Thyroid gland (tissue), 4 donors: Measurements from ENCODE around the gene PPP1R8. TPM values are rescaled to one million over a fixed set of nuclear protein-coding genes. Genes with fewer than 3 reads are reported as not detected.
A peak's percentile ranks its signal among the peaks of the same experiment; 100 is the strongest.

ENCODE experiments used
- DNase-seq, 2 donors: peaks; one replicate each; pipeline ENCODE4 v3.0.0-alpha.2; 2019
- H3K27ac ChIP-seq, 3 donors: fragments of 200-600 bp; sonication (generic); 1 replicate in 2 of 3; 2 replicates in 1 of 3; pipeline ENCODE4 v1.5.1; 2016 to 2019; ENCODE audit warnings: mild to moderate bottlenecking in 1 of 3, moderate library complexity in 1 of 3
- H3K27me3 ChIP-seq: fragments of 200-600 bp; sonication (generic); one replicate; pipeline ENCODE4 v1.5.1; 2019
- H3K36me3 ChIP-seq, 2 donors: fragments of 200-600 bp; sonication (generic); one replicate each; pipeline ENCODE4 v1.5.1; 2016 to 2019
- H3K4me1 ChIP-seq, 2 donors: fragments of 200-600 bp; sonication (generic); one replicate each; pipeline ENCODE4 v1.5.1; 2017 to 2019
- H3K4me3 ChIP-seq, 3 donors: fragments of 200-600 bp; sonication (generic); replicated peaks in 1 of 3; 1 replicate in 2 of 3; 2 replicates in 1 of 3; pipeline ENCODE4 v1.5.1; 2016; ENCODE audit warnings: mild to moderate bottlenecking in 1 of 3
- H3K9me3 ChIP-seq: fragments of 200-600 bp; sonication (generic); one replicate; pipeline ENCODE4 v1.5.1; 2017
- CTCF ChIP-seq, 6 experiments: fragments of 200-600 bp in 3 of 6; fragments of 450-650 bp in 3 of 6; sonication (generic) in 3 of 6; IDR thresholded peaks; one replicate each; pipeline ENCODE4 v1.5.1; 2016 to 2019; ENCODE audit warnings: antibody characterized with exemption in 6 of 6, mild to moderate bottlenecking in 2 of 6, inconsistent platforms in 1 of 6, moderate library complexity in 1 of 6
- POLR2A ChIP-seq, 2 donors: fragments of 450-650 bp; IDR thresholded peaks; one replicate each; pipeline ENCODE4 v1.6.1; 2017; ENCODE audit warnings: antibody characterized with exemption in 2 of 2, mild to moderate bottlenecking in 2 of 2, moderate library complexity in 1 of 2
- WGBS, 2 donors: methylation state at CpG; one replicate each; pipeline ENCODE4 v1.1.5; 2017; 5-methylcytosine and 5-hydroxymethylcytosine counted together
- intact Hi-C: fragments of 100-400 bp; cut with DNase I; formaldehyde crosslinking; loops from one replicate; pipeline ENCODE4 v1.15.1; 2023
- total RNA-seq, 4 donors: library from RNA; depleted of rRNA; stranded (reverse); fragments of >200 nt; gene quantifications; one replicate each; pipeline ENCODE4 v1.2.3, GENCODE V29; 2016

The PPP1R8 gene
- total RNA-seq, 4 donors from 2014 or later = 29.2 to 34.8 (median 33.1) TPM

GRCh38 chr1:27883536-27883935 is 53.0 kb downstream of the PPP1R8 start:
- TF ChIP-seq POLR2A (IDR thresholded peaks at IDR 0.05) (no peak), CTCF (IDR thresholded peaks at IDR 0.05) (no peak)
- 70 to 72% methylated on average over 13 of the region's 13 CpGs for WGBS, 2 donors

GRCh38 chr1:27884006-27884954 is 53.7 kb downstream of the PPP1R8 start:
- TF ChIP-seq POLR2A (IDR thresholded peaks at IDR 0.05) = no peak
- intact Hi-C loops = no loop called here
- H3K36me3 ChIP-seq = no peaks in the 10 kb centered on the region
- H3K27ac ChIP-seq = peak overlapping the region; percentile 8 to 49 (median 34)
- WGBS, 2 donors = 75 to 77% methylated on average over 23 to 24 of the region's 24 CpGs
- no peak overlapping the region for H3K4me3 ChIP-seq
- H3K4me1 ChIP-seq = peaks cover 0 to 14% of the 10 kb centered on the region in 2 donors
- no peaks in the 10 kb centered on the region for H3K9me3 ChIP-seq
- peak in 1 of 2 donors; percentile 49 for DNase-seq
- H3K27me3 ChIP-seq = no peaks in the 10 kb centered on the region

More at GRCh38 chr1:27883536-27883935, 53.0 kb downstream of the PPP1R8 start:
- intact Hi-C loops = no loop called here
- no peaks in the 10 kb centered on the region for H3K9me3 ChIP-seq
- no peaks in the 10 kb centered on the region for H3K36me3 ChIP-seq
- peaks cover 0 to 14% of the 10 kb centered on the region in 2 donors for H3K4me1 ChIP-seq
- no peaks in the 10 kb centered on the region for H3K27me3 ChIP-seq
- no peak overlapping the region for H3K4me3 ChIP-seq
- DNase-seq = no peak
- peak overlapping the region; percentile 8 to 49 (median 34) for H3K27ac ChIP-seq

GRCh38 chr1:27885114-27885528 is 54.5 kb downstream of the PPP1R8 start:
- no peaks in the 10 kb centered on the region for H3K27me3 ChIP-seq
- peak overlapping the region in 2 of 3 donors; percentile 49 to 51 for H3K27ac ChIP-seq
- H3K9me3 ChIP-seq = no peaks in the 10 kb centered on the region
- H3K4me3 ChIP-seq = no peak overlapping the region
- DNase-seq = no peak
- 91 to 94% methylated on average over 8 of the region's 8 CpGs for WGBS, 2 donors
- no peaks in the 10 kb centered on the region for H3K36me3 ChIP-seq
- peaks cover 0 to 14% of the 10 kb centered on the region in 2 donors for H3K4me1 ChIP-seq
- intact Hi-C loops = no loop called here
- TF ChIP-seq CTCF (IDR thresholded peaks at IDR 0.05) = no peak
- TF ChIP-seq POLR2A (IDR thresholded peaks at IDR 0.05) = no peak

GRCh38 chr1:27885621-27886352 is 55.2 kb downstream of the PPP1R8 start:
- WGBS, 2 donors = 90 to 94% methylated on average over 15 of the region's 15 CpGs
- intact Hi-C loops = no loop called here
- no peaks in the 10 kb centered on the region for H3K36me3 ChIP-seq

GRCh38 chr1:27886353-27886679 is 55.7 kb downstream of the PPP1R8 start:
- no peak for DNase-seq
- WGBS, 2 donors = 72 to 98% methylated on average over 2 of the region's 2 CpGs
- no peak overlapping the region for H3K4me3 ChIP-seq
- TF ChIP-seq POLR2A (IDR thresholded peaks at IDR 0.05) (no peak), CTCF (IDR thresholded peaks at IDR 0.05) (no peak)
- no peaks in the 10 kb centered on the region for H3K9me3 ChIP-seq
- H3K27ac ChIP-seq = no peak overlapping the region
- peaks cover 0 to under 1% of the 10 kb centered on the region in 2 donors for H3K36me3 ChIP-seq
- H3K27me3 ChIP-seq = no peaks in the 10 kb centered on the region
- intact Hi-C loops = no loop called here
- H3K4me1 ChIP-seq = peaks cover 0 to 19% of the 10 kb centered on the region in 2 donors

More at GRCh38 chr1:27885621-27886352, 55.2 kb downstream of the PPP1R8 start:
- H3K9me3 ChIP-seq = no peaks in the 10 kb centered on the region
- peaks cover 0 to 18% of the 10 kb centered on the region in 2 donors for H3K4me1 ChIP-seq
- no peaks in the 10 kb centered on the region for H3K27me3 ChIP-seq
- no peak for DNase-seq
- H3K4me3 ChIP-seq = no peak overlapping the region
- TF ChIP-seq POLR2A (IDR thresholded peaks at IDR 0.05) = no peak
- H3K27ac ChIP-seq = peak overlapping the region in 1 of 3 donors; percentile 51
